DMS114 treated with DMSO at 0.1 percent for 48 hours (cell line): ENCODE measurements around the gene RXYLT1.
"Not testable (repeated sequence)": the region's sequence is repeated elsewhere in the genome, so short reads cannot be mapped to it uniquely, and the experiment has no call there.

Experiments
- DNase-seq: peaks from one replicate; lab custom pipeline; 2025; ENCODE audit not compliant: unreplicated experiment; lab: John Stamatoyannopoulos, UW

RXYLT1 gene

DNA sequence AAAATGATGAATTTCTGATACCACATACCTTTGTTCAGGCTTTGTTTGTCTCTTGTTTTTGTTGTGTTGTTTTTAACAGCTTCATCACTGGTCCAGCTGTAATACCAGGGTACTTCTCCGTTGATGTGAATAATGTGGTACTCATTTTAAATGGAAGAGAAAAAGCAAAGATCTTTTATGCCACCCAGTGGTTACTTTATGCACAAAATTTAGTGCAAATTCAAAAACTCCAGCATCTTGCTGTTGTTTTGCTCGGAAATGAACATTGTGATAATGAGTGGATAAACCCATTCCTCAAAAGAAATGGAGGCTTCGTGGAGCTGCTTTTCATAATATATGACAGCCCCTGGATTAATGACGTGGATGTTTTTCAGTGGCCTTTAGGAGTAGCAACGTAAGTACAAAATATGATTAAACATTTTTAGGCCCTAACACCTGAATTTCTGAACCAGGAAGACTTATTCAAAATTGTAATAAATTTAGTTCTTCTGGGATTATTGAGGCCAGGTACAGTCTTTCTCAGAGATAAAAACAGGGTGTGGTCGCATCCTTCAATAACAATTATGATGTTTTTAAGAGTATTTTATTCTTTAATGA lies 22.4 kb downstream of the RXYLT1 start:
- DNase-seq, result peak; percentile 66

GRCh38 chr12:63804746-63805145 lies 25.0 kb downstream of the RXYLT1 start:
- no peak for DNase-seq

DNA sequence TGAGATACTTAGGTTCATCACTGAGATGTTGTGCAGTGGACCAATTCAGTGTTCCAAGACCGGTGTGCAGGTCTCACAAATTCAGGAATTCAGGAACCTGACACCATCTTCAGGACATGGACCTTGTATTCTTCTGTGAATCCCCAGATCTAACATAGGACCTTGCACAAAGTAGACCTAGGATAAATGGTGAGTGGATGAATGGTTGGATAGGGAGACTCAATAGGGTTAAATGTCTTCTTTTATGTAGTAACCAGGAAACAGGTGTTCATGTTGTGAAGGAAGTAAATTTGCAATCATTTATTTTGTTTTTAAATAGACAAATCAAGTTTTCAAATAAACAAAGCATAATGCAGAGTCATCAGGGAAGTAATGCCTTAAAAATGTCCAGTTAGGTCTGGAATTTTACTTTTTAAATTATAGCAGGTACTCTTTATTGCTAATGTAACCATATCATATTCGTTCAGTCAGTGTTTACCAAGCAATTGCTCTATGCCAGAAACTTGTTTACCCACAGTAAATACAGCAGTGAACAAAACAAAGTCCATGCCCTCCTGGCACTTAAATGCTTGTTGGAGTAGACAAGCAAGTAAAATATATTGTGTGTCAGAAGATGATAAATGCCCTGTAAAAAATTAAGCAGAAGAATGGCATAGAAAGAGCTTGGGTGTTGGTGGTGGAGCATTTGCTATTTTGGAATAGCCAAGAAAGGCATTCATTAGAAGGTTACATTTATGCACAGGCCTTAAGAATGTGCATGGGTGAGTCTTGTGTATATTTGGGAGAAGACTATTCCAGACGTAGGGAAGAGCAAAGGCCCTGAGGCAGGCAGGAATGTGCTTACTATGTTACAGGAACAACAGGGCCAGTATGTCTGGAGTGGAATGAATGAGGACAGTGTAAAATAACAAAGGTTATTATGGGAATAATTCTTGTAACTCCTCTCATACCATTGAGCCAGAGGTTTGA lies 26.3 kb downstream of the RXYLT1 start:
- no peak for DNase-seq

DNA sequence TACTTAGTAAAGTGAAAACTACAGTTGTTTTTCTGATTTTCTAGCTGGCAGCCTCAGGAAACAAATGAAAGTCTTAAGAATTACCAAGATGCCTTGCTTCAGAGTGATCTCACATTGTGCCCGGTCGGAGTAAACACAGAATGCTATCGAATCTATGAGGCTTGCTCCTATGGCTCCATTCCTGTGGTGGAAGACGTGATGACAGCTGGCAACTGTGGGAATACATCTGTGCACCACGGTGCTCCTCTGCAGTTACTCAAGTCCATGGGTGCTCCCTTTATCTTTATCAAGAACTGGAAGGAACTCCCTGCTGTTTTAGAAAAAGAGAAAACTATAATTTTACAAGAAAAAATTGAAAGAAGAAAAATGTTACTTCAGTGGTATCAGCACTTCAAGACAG lies 28.9 kb downstream of the RXYLT1 start:
- DNase-seq, result no peak

DNA sequence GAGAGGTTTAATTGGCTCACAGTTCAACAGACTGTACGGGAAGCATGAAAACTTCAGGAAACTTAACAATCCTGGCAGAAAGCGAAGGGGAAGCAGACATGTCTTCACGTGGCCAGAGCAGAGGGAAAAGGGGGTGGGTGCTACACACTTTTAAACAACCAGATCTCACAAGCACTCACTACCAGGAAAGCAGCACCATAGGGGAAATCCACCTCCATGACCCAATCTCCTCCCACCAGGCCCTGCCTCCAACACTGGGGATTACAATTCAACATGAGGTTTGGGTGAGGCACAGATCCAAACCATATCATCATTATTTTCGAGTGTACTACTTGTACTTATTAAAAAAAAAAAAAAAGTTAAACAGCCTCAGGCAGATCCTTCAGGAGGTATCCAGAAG lies 29.9 kb downstream of the RXYLT1 start:
- DNase-seq, result no peak

GRCh38 chr12:63811334-63811733 lies 31.6 kb downstream of the RXYLT1 start:
- no peak for DNase-seq

DNA sequence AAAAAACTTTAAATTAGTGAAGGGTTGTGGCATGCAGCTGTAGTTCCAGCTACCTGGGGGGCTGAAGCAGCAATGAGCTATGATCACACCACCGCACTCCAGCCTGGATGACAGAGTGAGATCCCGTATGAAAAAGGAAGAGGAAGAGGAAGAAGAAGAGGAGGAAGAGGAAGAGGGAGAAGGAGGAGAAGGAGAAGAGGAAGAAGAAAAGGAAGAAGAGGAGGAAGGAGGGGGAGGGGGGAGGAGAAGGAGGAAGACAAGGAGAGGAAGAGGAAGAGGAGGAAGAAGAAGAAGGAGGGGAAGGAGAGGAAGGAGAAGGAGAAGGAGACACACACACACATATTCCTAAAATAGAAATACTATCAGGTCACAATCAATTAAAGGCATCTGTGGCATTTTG lies 32.0 kb downstream of the RXYLT1 start:
- no peak for DNase-seq

DNA sequence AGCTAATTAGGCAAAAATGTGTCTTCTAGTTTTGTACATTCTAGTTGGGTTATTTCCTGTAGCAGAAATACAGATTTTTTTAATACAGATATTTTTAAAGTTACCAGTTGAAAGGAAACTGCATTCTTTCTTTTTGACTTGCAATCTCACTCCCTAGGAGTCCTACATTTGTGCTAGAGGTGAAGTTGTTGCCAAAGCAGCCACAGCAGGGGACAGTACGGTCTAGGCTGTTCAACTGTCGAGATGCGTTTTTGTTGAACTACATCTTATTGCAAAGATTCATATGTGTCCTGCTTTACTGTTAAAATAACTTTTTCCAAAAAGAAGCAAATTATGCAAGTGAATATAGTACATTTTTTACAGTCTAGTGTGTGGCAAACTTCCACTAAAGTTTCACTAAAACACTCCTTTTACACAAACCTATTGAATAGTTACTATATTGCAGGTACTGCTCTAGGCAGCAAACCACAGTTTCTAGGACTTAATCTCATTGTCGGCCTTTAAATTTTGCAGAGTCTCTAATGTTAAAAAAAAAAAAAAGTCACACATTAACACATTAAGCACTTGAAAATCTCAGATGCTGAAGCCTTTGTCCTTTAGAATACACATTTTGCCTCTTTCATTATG lies 34.5 kb downstream of the RXYLT1 start:
- no peak for DNase-seq

GRCh38 chr12:63815482-63815852 lies 35.8 kb downstream of the RXYLT1 start:
- no peak for DNase-seq

- DNase-seq, result no peak
These were observed 36.3 kb downstream of the RXYLT1 start for GRCh38 chr12:63816031-63816430.

DNA sequence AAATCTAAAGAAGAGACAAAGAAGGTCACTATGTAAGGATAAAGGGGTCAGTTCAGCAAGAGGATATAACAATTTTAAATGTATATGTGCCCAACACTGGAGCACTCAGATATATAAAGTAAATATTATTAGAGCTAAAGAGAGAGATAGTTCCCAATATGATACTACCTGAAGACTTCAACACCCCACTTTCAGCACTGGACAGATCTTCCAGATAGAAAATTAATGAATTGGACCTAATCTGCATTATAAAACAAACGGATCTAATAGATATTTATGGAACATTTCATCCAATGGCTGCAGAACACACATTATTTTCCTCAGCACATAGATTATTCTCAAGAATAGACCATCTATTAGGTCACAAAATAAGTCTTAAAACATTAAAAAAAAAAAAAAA lies 40.7 kb downstream of the RXYLT1 start:
- no peak for DNase-seq

GRCh38 chr12:63821781-63822251 lies 42.1 kb downstream of the RXYLT1 start:
- DNase-seq, result no peak

DNA sequence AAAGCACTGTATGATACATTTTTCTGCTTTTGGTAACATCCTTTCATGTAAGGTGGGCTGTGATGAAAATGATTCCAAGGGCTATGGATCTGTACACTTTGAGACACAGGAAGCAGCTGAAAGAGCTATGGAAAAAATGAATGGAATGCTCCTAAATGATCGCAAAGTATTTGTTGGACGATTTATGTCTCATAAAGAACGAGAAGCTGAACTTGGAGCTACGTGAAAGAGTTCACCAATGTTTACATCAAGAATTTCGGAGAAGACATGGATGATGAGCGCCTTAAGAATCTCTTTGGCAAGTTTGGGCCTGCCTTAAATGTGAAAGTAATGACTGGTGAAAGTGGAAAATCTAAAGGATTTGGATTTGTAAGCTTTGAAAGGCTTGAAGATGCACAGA lies 42.6 kb downstream of the RXYLT1 start:
- no peak for DNase-seq

DNA sequence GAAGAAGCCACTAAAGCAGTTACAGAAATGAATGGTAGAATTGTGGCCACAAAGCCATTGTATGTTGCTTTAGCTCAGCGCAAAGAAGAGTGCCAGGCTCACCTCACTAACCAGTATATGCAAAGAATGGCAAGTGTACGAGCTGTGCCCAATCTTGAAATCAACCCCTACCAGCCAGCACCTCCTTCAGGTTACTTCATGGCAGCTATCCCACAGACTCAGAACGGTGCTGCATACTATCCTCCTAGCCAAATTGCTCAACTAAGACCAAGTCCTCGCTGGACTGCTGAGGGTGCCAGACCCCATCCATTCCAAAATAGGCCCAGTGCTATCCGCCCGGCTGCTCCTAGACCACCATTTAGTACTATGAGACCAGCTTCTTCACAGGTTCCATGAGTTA lies 43.3 kb downstream of the RXYLT1 start:
- DNase-seq, result no peak

DNA sequence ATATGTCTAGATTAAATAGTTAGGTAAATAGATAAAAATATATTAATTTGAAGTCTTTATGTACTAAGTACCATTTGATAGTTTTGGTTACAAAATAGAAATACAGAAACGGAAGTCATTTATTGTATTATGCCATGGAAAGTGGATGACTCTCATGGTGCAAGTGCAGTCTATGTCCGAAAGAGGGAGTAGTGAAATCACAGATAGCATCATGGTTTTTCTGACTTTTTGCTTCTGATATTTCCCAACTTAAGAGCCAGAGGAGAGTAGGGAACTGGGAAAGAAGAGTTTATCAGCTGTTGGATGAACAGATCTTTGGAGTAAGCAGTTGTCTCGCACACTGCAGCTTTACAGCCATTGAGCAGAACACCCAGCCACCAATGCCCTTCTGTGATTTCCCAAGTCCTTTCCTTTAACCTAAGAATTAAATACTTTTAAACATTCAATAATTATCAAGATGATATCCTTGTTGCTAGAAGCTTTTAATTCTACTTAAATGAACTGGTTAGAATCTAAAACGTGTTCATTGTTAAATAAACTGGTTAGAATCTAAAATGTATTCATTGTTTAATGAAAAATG lies 46.4 kb downstream of the RXYLT1 start:
- DNase-seq, result peak; percentile 55

- no peak for DNase-seq
These were observed 49.2 kb downstream of the RXYLT1 start for GRCh38 chr12:63828867-63829266.

- no peak for DNase-seq
These were observed 56.3 kb downstream of the RXYLT1 start for GRCh38 chr12:63836046-63836445.

DNA sequence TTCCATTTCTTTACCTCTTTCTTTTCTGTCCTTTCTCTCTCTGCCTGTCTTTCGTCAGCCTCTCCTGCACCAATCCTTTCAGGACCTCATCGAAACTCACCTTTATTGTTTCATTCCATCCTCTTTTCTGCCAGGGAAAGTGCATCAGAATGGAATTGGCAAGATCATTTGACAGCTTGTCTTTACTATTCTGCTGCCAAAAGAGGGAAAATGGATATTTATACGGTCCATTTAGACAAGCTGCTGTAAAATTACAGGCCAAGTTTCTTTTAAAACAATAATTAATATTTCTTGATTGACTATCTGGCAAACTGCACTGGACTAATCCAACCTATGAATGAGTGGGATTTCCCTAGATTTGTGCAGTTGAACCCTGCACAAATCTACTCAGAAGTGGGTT lies 57.2 kb downstream of the RXYLT1 start:
- no peak for DNase-seq

DNA sequence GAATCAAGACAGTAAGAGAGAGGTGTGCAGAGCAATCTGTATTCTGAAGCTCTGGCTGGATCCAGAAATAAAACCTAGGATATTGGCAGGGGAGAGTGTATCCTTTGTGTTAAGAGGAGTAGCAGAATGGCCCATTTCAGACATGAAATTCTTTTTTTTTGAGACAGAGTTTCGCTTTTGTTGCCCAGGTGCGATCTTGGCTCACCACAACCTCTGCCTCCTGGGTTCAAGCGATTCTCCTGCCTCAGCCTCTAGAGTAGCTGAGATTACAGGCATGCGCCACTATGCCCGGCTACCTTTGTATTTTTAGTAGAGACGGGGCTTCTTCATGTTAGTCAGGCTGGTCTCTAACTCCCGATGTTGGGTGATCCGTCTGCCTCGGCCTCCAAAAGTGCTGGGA lies 58.7 kb downstream of the RXYLT1 start:
- DNase-seq, result no peak

- DNase-seq, result no peak
These were observed 61.3 kb downstream of the RXYLT1 start for GRCh38 chr12:63841011-63841410.

GRCh38 chr12:63841571-63841970 lies 61.9 kb downstream of the RXYLT1 start:
- DNase-seq, result no peak

- not testable (repeated sequence) for DNase-seq
These were observed 63.0 kb downstream of the RXYLT1 start for GRCh38 chr12:63842750-63843149.
